Measurements from ENCODE around the gene MPP3. TPM values are rescaled to one million over a fixed set of nuclear protein-coding genes. Genes with fewer than 3 reads are reported as not detected.

Gene MPP3
- total and polyA plus RNA-seq, 2 of the 4 experiments (the other 2 are of a cell fraction), result 5.7 to 11.9 TPM

GRCh38 chr17:43810823-43811222, 22.1 kb downstream of the MPP3 start (continued):
- TF ChIP-seq RFX5 (IDR thresholded peaks at IDR 0.05; ENCODE audit: low read depth, low read length) (no peak), MAFK (IDR thresholded peaks at IDR 0.05; ENCODE audit: low read depth, low read length) (no peak)

GRCh38 chr17:43810226-43810715, 22.7 kb downstream of the MPP3 start:
- TF ChIP-seq FOS (IDR thresholded peaks at IDR 0.05; ENCODE audit: low read depth, low read length) (no peak), SMC3 (IDR thresholded peaks at IDR 0.05; ENCODE audit: low read depth, low read length) (no peak), MAFK (IDR thresholded peaks at IDR 0.05; ENCODE audit: low read depth, low read length) (no peak), RAD21 (IDR thresholded peaks at IDR 0.05; ENCODE audit: low read length) (no peak), USF2 (IDR thresholded peaks at IDR 0.05; ENCODE audit: low read depth, low read length) (no peak), CEBPB (IDR thresholded peaks at IDR 0.05; ENCODE audit: low read depth, low read length) (no peak)
- in situ Hi-C loops (cut with MboI; ENCODE audit: low sequenced_read_pairs) (no loop called here), dilution Hi-C loops (cut with HindIII; ENCODE audit: low sequenced_read_pairs, unreplicated experiment) (no loop called here), intact Hi-C loops (cut with micrococcal nuclease) (no loop called here)
- Histone ChIP-seq H2BK5ac (ENCODE audit: low read depth, low read length, poor library complexity, severe bottlenecking) (no peak overlapping the region), H3K36me3 (ENCODE audit: control insufficient read depth, insufficient read depth, low read length) (peaks cover 23% of the 10 kb centered on the region), H3K23ac (ENCODE audit: low read depth, low read length) (no peak overlapping the region), H3K27me3 (ENCODE audit: control insufficient read depth, insufficient read depth, low read length) (no peaks in the 10 kb centered on the region), H4K20me1 (ENCODE audit: insufficient read depth, low read length) (no peaks in the 10 kb centered on the region), H2BK15ac (ENCODE audit: low read depth, low read length) (no peak overlapping the region), H2AK5ac (ENCODE audit: low read depth, low read length) (no peak overlapping the region), H2AFZ (replicated peaks; ENCODE audit: low read length, poor library complexity) (no peak overlapping the region), H3K4me2 (ENCODE audit: low read depth, low read length) (no peak overlapping the region), H4K5ac (ENCODE audit: low read depth, low read length) (no peak overlapping the region), H3K4ac (ENCODE audit: low read depth, low read length) (no peak overlapping the region), H3K79me1 (ENCODE audit: low read depth in 1 of 2, low read length in 2 of 2) (peaks cover 3 to 8% of the 10 kb centered on the region in 2 experiments; a peak in 2 of 4 replicates), H3K4me3 (ENCODE audit: insufficient read depth, low read depth, low read length) (no peak overlapping the region), H2BK20ac (ENCODE audit: low read depth, low read length) (no peak overlapping the region), H4K91ac (ENCODE audit: insufficient read depth, low read depth, low read length) (no peak overlapping the region), H4K8ac (ENCODE audit: low read depth in 2 of 2, low read length in 2 of 2) (no peak overlapping the region), H3K14ac (replicated peaks; ENCODE audit: low read depth, low read length) (no peak overlapping the region), H2BK120ac (ENCODE audit: low read depth, low read length) (no peak overlapping the region), H3K9me3 (ENCODE audit: control insufficient read depth, insufficient read depth, low read length) (no peaks in the 10 kb centered on the region), H3K18ac (ENCODE audit: low read depth, low read length) (no peak overlapping the region), H3K9ac (ENCODE audit: low read depth, low read length) (no peak overlapping the region), H3K9me1 (ENCODE audit: insufficient read depth, low read length) (peaks cover 8% of the 10 kb centered on the region; the same call in 1 of the 2 replicates), H3K4me1 (ENCODE audit: control insufficient read depth, insufficient read depth, low read length) (peaks cover 6% of the 10 kb centered on the region), H3K56ac (ENCODE audit: extremely low read depth, insufficient read depth, low read length) (no peak overlapping the region), H3K27ac (ENCODE audit: insufficient read depth, low read length) (no peak overlapping the region), H2AK9ac (replicated peaks; ENCODE audit: low read depth, low read length, poor library complexity) (no peak overlapping the region)
- POLR2A ChIA-PET (ENCODE audit: unreplicated experiment), result no interaction called here
- no TSS peak for BruUV-seq (replicated peaks)
- no peak for DNase-seq
- CTCF ChIA-PET, result no interaction called here
- 83% methylated on average over 1 of the region's 4 CpGs; no CpG with 5 or more reads in 1 of the 2 experiments for WGBS, 2 experiments (ENCODE audit: extremely low coverage in 2 of 2, insufficient read length in 1 of 2)
- no peak for ATAC-seq (ENCODE audit: low read depth)
